GM12865 (cell line): ENCODE results near the gene ARL5A.
"Not testable (repeated sequence)": the region's sequence is repeated elsewhere in the genome, so short reads cannot be mapped to it uniquely, and the experiment has no call there.

Source experiments
- DNase-seq: peaks from one replicate; pipeline ENCODE4 v3.0.0; 2010; ENCODE audit warnings: low read depth
- H3K4me3 ChIP-seq: 2 replicates; pipeline ENCODE4 v1.5.1; 2011; ENCODE audit warnings: mild to moderate bottlenecking, low read depth, low read length, control low read depth
- CTCF ChIP-seq: IDR thresholded peaks from 2 replicates; pipeline ENCODE4 v1.5.1; 2011; ENCODE audit warnings: low read length, control low read depth, low read depth, inconsistent platforms; ENCODE audit not compliant: insufficient read depth; ENCODE audit errors: missing control alignments

The ARL5A gene, protein sequence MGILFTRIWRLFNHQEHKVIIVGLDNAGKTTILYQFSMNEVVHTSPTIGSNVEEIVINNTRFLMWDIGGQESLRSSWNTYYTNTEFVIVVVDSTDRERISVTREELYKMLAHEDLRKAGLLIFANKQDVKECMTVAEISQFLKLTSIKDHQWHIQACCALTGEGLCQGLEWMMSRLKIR

DNA sequence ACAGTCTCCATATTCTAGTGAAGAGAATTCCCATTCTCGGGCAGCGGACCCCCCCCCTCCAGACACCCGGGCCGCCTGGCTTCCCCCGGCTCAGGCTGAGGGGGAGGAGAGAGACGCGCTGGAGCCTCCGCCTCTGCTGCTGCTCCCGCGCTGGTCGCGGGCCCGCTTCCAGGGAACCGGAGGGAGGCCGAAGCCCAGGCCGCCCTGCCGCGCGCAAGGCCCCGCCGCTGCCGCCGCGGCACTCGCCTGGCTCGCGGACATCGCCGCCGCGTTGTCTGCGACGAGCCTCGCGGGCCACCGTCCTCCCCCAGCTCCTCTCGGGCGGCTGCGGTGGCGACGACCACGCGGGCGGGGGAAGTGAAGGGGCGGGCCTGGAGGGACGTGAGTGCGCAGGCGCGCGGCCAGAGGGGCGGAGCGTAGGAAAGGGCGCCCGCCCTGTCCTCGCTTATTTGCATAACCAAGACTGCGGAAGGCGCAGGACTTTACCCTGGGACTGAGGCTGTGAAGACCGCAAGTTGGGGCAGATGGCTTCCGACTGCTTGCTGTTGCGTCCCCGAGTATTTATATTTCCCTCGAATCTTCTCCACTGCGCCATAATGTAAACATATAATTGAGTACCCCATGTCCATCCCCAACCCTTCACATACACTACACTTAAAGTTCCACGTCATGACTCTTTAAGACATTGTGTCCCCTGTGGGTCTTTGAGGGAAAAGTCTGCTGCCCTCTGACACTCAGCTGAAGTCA, at the start of gene ARL5A:
Gene ARL5A (minus strand): TSS at position 279 of the 747 bp plus-strand sequence. CDS start 245 bp downstream, at position 34.
- peak; percentile 99 for DNase-seq
- H3K4me3 ChIP-seq = peak within 1 kb of the TSS; percentile 99
- TF ChIP-seq CTCF = no peak

DNA sequence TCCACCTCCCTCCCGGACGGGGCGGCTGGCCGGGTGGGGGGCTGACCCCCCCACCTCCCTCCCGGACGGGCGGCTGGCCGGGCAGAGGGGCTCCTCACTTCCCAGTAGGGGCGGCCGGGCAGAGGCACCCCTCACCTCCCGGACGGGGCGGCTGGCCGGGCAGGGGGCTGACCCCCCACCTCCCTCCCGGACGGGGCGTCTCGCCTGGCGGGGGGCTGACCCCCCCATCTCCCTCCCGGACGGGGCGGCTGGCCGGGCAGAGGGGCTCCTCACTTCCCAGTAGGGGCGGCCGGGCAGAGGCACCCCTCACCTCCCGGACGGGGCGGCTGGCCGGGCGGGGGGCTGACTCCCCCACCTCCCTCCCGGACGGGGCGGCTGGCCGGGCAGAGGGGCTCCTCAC, 47.4 kb upstream of the ARL5A start:
- DNase-seq, H3K4me3 ChIP-seq: not testable (repeated sequence)

- TF ChIP-seq CTCF = no peak
- DNase-seq = no peak
- no peak overlapping the region for H3K4me3 ChIP-seq
Observed at GRCh38 chr2:151872463-151872862, 44.2 kb upstream of the ARL5A start.

DNA sequence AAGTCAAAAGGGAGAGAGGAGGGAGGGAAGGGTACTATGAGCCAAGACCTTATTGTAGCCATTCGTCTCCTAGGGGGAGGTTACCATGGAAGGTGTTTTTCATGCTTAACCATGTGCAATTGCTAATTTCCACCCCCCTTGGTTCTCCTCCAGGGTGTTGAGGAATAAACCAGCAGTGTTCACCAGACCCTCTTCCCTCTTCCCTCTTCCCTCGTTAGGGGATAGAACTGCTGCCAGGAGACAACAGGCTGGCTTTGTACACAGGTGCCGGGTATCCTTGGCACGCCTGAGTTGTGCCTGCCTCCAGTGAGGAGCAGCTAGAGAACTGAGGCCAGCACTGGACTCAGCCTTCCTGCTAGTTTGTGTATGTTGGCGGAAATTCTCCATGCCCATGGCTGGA, 41.1 kb upstream of the ARL5A start:
- H3K4me3 ChIP-seq = no peak overlapping the region
- TF ChIP-seq CTCF = no peak
- no peak for DNase-seq

- DNase-seq = peak; percentile 95
- no peak for TF ChIP-seq CTCF
Observed at GRCh38 chr2:151862700-151863099, 34.5 kb upstream of the ARL5A start.

GRCh38 chr2:151861174-151861573, 33.0 kb upstream of the ARL5A start:
- DNase-seq = no peak
- no peak for TF ChIP-seq CTCF
- no peak overlapping the region for H3K4me3 ChIP-seq

More at GRCh38 chr2:151862700-151863099, 34.5 kb upstream of the ARL5A start:
- H3K4me3 ChIP-seq = no peak overlapping the region

DNA sequence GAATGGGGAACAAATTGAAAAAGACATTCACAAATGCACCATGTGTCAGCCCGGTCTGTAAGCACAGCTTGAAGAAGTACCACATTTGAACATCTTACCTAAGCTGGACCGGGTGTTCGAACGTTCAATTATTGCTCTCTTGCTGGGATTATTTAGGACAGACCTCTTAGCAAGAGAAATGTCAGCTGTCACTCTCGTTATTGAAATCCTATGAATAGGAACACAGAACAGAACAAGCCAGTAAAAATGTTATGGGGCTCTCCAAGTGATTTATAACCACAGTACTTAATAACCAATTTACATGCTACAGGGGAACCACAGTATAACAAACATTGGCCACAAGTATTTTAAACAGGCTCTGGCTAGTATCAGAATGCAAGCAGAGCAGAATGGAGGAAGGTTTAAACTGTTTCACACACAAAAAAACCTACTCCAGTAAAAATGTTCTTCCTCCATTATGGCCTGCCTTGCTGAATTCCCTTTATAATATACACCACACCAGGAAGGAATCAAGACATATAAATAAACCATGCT, 32.5 kb upstream of the ARL5A start:
- DNase-seq = no peak
- H3K4me3 ChIP-seq = no peak overlapping the region
- no peak for TF ChIP-seq CTCF
